ENCODE results near the gene ARHGAP21. TPM values are rescaled to one million over a fixed set of nuclear protein-coding genes. Genes with fewer than 3 reads are reported as not detected.

Gene ARHGAP21
- total and polyA plus RNA-seq, 2 experiments from 2014 or later, result 15.3 to 44.5 TPM

GRCh38 chr10:24542314-24543270 is 181.1 kb downstream of the ARHGAP21 start (continued):
- no peak for TF ChIP-seq ZNF331 (CRISPR knock-in tag; IDR thresholded peaks at IDR 0.05; ENCODE audit: low read depth)
- TF ChIP-seq, protein P1, sequence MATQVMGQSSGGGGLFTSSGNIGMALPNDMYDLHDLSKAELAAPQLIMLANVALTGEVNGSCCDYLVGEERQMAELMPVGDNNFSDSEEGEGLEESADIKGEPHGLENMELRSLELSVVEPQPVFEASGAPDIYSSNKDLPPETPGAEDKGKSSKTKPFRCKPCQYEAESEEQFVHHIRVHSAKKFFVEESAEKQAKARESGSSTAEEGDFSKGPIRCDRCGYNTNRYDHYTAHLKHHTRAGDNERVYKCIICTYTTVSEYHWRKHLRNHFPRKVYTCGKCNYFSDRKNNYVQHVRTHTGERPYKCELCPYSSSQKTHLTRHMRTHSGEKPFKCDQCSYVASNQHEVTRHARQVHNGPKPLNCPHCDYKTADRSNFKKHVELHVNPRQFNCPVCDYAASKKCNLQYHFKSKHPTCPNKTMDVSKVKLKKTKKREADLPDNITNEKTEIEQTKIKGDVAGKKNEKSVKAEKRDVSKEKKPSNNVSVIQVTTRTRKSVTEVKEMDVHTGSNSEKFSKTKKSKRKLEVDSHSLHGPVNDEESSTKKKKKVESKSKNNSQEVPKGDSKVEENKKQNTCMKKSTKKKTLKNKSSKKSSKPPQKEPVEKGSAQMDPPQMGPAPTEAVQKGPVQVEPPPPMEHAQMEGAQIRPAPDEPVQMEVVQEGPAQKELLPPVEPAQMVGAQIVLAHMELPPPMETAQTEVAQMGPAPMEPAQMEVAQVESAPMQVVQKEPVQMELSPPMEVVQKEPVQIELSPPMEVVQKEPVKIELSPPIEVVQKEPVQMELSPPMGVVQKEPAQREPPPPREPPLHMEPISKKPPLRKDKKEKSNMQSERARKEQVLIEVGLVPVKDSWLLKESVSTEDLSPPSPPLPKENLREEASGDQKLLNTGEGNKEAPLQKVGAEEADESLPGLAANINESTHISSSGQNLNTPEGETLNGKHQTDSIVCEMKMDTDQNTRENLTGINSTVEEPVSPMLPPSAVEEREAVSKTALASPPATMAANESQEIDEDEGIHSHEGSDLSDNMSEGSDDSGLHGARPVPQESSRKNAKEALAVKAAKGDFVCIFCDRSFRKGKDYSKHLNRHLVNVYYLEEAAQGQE (IDR thresholded peaks at IDR 0.05; ENCODE audit: unreplicated experiment), result no peak
- TF ChIP-seq ZNF114 (CRISPR knock-in tag; IDR thresholded peaks at IDR 0.05), result no peak
- TF ChIP-seq EZH2 (IDR thresholded peaks at IDR 0.05; ENCODE audit: low read depth, unreplicated experiment), result no peak
- TF ChIP-seq, protein P2, sequence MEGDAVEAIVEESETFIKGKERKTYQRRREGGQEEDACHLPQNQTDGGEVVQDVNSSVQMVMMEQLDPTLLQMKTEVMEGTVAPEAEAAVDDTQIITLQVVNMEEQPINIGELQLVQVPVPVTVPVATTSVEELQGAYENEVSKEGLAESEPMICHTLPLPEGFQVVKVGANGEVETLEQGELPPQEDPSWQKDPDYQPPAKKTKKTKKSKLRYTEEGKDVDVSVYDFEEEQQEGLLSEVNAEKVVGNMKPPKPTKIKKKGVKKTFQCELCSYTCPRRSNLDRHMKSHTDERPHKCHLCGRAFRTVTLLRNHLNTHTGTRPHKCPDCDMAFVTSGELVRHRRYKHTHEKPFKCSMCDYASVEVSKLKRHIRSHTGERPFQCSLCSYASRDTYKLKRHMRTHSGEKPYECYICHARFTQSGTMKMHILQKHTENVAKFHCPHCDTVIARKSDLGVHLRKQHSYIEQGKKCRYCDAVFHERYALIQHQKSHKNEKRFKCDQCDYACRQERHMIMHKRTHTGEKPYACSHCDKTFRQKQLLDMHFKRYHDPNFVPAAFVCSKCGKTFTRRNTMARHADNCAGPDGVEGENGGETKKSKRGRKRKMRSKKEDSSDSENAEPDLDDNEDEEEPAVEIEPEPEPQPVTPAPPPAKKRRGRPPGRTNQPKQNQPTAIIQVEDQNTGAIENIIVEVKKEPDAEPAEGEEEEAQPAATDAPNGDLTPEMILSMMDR (conservative IDR thresholded peaks at IDR 0.05; ENCODE audit: low read depth in 2 of 2), result no peak

- Histone ChIP-seq H3F3A (replicated peaks; ENCODE audit: low read depth) (no peaks in the 10 kb centered on the region), H3K27me3 (ENCODE audit: insufficient read depth) (no peaks in the 10 kb centered on the region), H3K4me1 (ENCODE audit: insufficient read depth) (no peaks in the 10 kb centered on the region), H4K20me1 (replicated peaks; ENCODE audit: insufficient read depth) (no peaks in the 10 kb centered on the region), H3K27ac (ENCODE audit: low read depth) (no peak overlapping the region), H3K36me3 (ENCODE audit: insufficient read depth) (no peaks in the 10 kb centered on the region), H3K4me3 (no peak overlapping the region), H3K9me2 (ENCODE audit: insufficient read depth) (no peaks in the 10 kb centered on the region), H3K79me2 (replicated peaks; ENCODE audit: insufficient read depth) (no peaks in the 10 kb centered on the region), H2AFZ (no peak overlapping the region), H3K4me2 (no peak overlapping the region)
- H3K9me3 Mint-ChIP-seq, result no peaks in the 10 kb centered on the region; the same call in 2 of the 3 replicates
- no peak overlapping the region for H3K4me3 Mint-ChIP-seq
- ATAC-seq (no peak), DNase-seq (ENCODE audit: low spot score) (no peak)
- peaks cover 15% of the 10 kb centered on the region; the same call in 2 of the 3 replicates for H3K36me3 Mint-ChIP-seq (ENCODE audit: low read depth)
- peaks cover 2% of the 10 kb centered on the region; the same call in 1 of the 3 replicates for H3K4me1 Mint-ChIP-seq
- H3K27ac Mint-ChIP-seq, result no peak overlapping the region
- peaks cover 4% of the 10 kb centered on the region for H3K27me3 Mint-ChIP-seq (ENCODE audit: insufficient read depth, low read depth, poor library complexity)
- TF ChIP-seq NANOG (IDR thresholded peaks at IDR 0.05; ENCODE audit: borderline replicate concordance) (no peak), ZNF462 (CRISPR knock-in tag; IDR thresholded peaks at IDR 0.05) (no peak)
- TF ChIP-seq, protein P1 (IDR thresholded peaks at IDR 0.05; ENCODE audit: unreplicated experiment), result no peak
These were observed 182.4 kb downstream of the ARHGAP21 start for GRCh38 chr10:24541239-24541753.

Data from GM23338 (cell line).